ENCODE measurements around the gene GHRL.

GRCh38 chr3:10280177-10280529 lies 12.6 kb downstream of the GHRL start:
- no peak for TF ChIP-seq CTCF (conservative IDR thresholded peaks at IDR 0.05; ENCODE audit: low read depth, low read length)
- TF ChIP-seq POLR2A (IDR thresholded peaks at IDR 0.05; ENCODE audit: low read depth, low read length): no peak

Data from IMR-90 (cell line).